Measurements from ENCODE around the gene ATP6V0C.
"Not testable (repeated sequence)": the region's sequence is repeated elsewhere in the genome, so short reads cannot be mapped to it uniquely, and the experiment has no call there.

DNA sequence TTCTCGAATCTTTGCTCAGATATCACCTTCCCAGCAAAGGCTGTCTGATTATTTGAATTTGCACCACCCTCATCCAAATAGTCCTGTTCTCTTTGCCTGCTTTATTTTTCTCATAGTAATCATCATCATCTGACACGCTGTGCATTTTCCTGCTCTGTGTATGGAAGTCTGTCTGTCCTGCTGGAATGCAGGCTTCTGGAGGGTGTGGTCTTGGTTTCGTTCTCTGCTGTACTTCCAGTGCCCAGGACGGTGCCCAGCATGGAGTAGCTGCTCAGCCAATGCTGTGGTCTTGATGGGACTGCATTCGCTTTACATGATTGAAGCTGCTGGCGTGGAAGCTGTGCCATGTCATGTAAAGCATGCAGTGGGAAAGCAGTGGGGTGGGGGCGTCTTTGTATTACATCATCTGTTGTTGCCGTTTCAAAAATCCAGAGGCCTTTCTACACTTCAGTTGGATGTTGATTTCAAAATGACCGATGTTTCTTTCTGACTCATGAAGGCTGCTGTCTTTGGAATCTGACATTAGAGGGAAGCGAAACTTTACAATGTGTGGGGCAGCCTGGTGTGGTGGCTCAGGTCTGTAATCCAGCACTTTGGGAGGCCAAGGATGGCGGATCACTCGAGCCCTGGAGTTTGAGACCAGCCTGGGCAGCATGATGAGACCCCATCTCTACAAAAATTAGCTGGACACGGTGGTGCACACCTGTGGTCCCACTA lies 41.1 kb downstream of the ATP6V0C start:
- TF ChIP-seq, protein P1, sequence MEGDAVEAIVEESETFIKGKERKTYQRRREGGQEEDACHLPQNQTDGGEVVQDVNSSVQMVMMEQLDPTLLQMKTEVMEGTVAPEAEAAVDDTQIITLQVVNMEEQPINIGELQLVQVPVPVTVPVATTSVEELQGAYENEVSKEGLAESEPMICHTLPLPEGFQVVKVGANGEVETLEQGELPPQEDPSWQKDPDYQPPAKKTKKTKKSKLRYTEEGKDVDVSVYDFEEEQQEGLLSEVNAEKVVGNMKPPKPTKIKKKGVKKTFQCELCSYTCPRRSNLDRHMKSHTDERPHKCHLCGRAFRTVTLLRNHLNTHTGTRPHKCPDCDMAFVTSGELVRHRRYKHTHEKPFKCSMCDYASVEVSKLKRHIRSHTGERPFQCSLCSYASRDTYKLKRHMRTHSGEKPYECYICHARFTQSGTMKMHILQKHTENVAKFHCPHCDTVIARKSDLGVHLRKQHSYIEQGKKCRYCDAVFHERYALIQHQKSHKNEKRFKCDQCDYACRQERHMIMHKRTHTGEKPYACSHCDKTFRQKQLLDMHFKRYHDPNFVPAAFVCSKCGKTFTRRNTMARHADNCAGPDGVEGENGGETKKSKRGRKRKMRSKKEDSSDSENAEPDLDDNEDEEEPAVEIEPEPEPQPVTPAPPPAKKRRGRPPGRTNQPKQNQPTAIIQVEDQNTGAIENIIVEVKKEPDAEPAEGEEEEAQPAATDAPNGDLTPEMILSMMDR (IDR thresholded peaks at IDR 0.05): not testable (repeated sequence)
- TF ChIP-seq POLR2A (IDR thresholded peaks at IDR 0.05): not testable (repeated sequence)
